GM18861 (cell line): ENCODE results near the gene OBSL1.
A peak's percentile ranks its signal among the peaks of the same experiment; 100 is the strongest.

ENCODE experiments used
- ATAC-seq: cut with Tn5 transposase; IDR thresholded peaks from one replicate; pipeline ENCODE4 v1.9.1; 2021; ENCODE audit not compliant: unreplicated experiment

OBSL1 gene

DNA sequence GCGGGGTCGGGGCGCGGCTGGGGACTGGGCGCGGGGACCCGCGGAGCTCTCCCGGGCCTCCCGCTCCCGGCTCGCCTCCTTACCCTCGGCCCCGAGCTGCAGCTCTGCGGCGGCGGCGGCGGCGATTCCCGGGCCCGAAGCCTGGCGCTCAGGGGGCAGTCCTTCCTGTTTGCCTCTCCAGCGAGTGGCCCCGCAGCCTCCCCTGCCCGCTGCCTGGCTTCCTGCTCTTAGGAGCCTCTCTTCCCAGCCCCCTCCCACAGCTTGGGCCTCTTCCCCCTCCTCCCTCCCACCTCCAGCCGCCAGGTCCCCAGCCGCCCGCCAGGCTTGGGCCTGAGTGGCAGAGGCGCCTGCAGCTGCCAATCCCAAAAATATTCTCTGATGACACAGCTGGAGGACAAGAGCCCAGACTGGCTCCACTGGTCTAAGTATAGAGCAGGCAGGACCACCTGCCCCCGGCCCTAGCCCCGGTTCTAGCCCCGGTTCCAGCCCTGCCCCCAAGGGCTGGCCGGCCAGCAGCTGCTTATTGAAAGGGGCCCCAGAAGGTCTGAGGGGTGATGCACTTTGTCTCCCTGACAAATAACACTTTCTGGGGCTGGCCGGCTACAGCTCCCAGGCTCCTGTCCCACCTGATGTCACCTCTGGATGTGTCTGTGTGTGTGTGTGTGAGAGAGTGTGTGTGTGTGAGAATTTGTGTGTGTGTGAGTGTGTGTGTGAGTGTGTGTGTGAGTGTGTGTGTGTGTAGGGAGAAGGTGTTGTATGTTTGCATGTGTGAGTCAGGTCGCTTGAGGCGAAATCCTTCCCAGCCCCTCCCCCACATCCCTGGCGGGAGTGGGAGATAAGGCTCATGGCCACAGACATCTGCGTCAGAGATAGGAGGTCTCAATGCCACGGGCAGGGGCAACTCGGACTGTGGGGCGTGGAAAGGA, at the start of gene OBSL1:
Gene OBSL1 (minus strand): TSS at position 229 of the 926 bp plus-strand sequence. CDS start 307 bp downstream, outside the sequence.
- ATAC-seq, result no peak

- no peak for ATAC-seq
Observed at GRCh38 chr2:219620546-219620945, 49.2 kb upstream of the OBSL1 start.

GRCh38 chr2:219619235-219619634, 47.9 kb upstream of the OBSL1 start:
- no peak for ATAC-seq

- ATAC-seq, result no peak
Observed at GRCh38 chr2:219618733-219619122, 47.4 kb upstream of the OBSL1 start.

DNA sequence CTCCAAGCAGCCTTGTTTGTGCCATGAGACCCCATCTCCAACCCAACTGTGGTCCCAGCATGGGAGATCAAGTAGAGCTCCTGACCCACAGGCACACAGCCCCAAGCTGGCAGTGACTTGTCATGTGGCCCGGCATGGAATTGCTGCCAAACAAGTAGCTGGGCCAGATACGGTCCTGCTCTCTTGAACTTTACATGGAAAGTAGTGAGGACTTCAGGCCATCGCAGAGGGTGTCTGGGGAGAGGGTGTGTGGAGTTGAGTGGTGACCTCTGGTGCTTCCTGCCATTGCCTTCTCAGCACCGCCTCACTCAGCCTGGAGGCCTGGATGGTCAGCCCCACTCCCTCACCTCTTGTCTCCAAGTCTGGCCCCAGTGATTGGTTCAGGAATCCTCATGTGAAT, 45.2 kb upstream of the OBSL1 start:
- ATAC-seq, result no peak

GRCh38 chr2:219615894-219616293, 44.6 kb upstream of the OBSL1 start:
- no peak for ATAC-seq

DNA sequence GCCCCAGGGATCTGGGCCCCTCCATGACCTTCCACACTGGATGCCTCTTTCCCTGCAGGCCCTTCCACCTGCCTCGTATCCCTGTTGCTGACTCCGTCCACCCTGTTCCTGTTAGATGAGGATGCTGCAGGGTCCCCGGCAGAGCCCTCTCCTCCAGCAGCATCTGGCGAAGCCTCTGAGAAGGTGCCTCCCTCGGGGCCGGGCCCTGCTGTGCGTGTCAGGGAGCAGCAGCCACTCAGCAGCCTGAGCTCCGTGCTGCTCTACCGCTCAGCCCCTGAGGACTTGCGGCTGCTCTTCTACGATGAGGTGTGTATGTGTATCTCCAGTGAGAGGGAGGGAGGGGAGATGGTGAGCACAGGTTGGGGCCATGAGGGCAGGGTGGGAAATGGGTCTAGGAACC, 43.7 kb upstream of the OBSL1 start:
- ATAC-seq, result no peak

DNA sequence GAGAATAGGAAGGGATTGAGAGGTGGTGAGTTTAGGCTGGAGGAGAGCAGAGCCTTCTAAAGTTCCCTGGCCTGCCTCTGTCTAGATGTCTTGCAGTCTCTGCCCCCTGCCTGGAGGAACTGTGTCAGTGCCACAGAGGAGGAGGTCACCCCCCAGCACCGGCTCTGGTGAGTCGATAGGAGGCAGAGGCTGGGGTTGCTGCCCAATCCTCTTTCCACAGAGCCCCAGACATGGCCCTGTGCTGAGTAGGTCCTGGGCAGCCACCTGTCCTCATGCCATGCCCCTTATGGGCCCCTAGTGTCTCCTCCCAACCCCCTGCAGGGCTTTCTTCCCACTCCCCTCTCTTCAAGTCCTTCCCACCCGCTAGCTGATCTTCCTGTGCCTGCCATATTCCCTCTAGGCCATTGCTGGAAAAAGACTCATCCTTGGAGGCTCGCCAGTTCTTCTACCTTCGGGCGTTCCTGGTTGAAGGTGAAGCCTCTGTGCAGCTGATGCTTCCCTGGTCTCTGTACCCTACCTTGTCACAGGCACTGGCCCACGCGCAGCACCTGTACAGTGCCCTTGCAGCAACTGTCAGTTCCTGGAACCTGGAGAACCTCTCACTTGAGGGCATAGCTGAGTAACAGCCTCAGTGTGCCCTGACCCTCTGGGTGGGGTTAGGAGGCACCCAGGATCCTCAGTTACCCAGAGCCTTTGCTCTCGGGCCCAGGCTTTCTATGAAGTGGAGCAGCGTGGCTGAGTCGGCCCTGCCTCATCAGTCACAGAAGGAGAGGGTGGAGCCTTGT, 42.9 kb upstream of the OBSL1 start:
- ATAC-seq, result no peak

DNA sequence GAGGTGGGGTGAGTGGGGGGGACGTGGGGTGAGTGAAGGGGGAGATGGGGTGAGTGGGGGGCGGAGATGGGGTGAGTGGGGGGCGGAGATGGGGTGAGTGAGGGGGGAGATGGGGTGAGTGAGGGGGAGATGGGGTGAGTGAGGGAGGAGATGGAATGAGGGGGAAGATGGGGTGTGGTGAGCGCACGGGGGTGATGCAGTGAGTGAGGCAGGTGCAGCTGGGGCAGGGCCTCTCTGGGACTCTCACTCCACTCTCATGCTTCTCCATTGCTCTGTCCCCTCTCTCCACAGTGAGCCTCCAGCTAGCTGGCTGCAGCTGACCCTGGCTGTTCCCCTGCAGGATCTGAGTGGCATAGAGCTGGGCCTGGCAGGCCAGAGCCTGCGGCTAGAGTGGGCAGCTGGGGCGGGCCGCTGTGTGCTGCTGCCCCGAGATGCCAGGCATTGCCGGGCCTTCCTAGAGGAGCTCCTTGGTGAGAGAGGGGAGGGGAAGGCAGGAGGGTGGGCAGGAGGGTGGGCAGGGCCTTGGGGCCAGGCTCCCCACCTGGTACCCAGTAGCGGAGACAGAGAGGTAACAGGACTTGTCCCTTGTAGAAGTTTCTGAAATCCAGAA, 42.2 kb upstream of the OBSL1 start:
- ATAC-seq, result no peak

GRCh38 chr2:219612577-219613286, 41.4 kb upstream of the OBSL1 start:
- ATAC-seq, result peak; percentile 57

- ATAC-seq, result no peak
Observed at GRCh38 chr2:219611866-219612576, 40.7 kb upstream of the OBSL1 start.

DNA sequence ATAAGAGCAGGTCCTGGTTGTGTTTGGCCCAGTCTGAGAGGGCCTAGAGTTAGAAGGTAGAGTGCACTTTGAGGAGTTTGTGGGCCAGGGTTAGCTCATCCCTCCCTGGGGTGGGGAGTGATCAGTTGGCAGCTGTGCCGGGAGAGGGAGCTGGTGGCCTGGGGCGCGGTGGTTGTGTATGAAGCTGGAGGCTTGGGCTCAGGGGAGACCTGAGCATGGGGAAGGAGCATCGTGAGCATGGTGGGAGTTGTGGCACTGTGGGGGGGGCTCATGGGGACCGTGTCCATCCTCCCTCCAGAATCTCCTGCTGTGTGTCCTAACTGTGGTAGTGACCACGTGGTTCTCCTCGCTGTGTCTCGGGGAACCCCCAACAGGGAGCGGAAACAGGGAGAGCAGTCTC, 40.0 kb upstream of the OBSL1 start:
- no peak for ATAC-seq

- ATAC-seq, result no peak
Observed at GRCh38 chr2:219609149-219609750, 37.9 kb upstream of the OBSL1 start.

- no peak for ATAC-seq
Observed at GRCh38 chr2:219608399-219608964, 37.1 kb upstream of the OBSL1 start.

DNA sequence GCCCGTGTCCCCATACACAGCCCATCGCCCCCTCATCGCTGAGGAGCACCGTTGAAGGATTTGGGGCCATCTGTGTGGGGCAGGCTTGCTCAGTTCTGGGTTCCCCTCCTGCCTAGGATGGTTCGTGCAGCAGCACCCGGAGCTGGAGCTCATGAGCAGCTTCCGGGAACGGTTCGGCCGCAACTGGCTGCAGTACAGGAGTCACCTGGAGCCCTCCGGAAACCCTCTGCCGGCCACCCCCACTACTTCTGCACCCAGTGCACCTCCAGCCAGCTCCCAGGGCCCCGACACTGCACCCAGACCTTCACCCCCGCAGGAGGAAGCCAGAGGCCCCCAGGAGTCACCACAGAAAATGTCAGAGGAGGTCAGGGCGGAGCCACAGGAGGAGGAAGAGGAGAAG, 36.6 kb upstream of the OBSL1 start:
- no peak for ATAC-seq

GRCh38 chr2:219605607-219605954, 34.2 kb upstream of the OBSL1 start:
- ATAC-seq, result no peak

DNA sequence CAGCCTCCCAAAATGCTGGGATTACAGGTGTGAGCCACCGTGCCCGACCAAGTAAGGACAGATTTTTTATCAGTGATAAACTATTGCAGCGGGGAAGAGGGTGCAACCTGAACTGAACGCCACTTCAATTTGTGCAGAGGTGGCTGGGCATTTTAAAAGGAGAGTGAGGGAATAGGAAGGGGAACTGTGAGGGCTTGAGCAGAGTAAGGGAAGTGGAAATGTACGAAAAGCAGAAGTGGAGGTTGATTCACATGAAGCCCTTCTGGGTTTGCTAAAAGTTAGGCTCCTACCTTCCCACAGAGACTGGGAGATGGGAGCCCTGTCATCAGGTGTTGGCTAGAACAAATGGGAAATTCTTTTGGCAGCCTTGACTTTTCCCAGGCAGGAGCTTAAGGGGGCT, 32.4 kb upstream of the OBSL1 start:
- no peak for ATAC-seq

DNA sequence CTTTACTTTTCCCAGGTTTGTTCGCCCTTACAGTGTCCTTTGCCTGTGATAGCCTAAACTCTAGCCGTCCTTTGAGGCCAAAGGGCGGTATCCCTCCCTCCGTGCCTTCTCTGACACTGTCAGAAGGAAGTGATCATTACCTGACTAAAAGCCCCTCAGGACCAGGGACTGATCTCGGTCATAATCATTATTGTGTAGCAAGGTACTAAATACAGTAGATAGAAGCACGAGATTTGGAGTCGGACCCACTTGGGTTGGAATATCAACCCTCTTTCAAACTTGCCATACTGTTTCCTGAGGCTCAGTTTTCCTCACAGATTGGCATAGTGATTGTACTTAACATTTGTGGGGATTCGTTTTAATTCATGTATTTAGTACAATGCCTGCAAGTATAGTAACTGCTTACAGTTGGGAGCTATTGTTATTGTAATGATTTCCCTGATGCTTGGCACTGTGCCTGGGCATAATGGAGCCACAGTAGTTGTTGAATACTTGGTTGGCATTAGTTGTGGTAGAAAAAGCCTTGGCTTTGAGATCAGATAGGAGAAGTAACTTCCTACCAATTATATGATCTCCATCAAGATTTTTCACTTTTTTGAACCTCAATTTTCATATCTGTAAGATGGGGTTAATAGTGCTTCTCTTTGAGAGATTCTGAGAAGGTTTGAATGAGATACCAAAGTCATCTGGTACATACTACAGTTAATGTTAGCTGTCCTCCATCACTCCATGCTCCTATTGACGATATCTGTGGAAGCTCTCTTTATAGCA, 27.2 kb upstream of the OBSL1 start:
- ATAC-seq, result no peak
